ENCODE results near the gene APBA2.

DNA sequence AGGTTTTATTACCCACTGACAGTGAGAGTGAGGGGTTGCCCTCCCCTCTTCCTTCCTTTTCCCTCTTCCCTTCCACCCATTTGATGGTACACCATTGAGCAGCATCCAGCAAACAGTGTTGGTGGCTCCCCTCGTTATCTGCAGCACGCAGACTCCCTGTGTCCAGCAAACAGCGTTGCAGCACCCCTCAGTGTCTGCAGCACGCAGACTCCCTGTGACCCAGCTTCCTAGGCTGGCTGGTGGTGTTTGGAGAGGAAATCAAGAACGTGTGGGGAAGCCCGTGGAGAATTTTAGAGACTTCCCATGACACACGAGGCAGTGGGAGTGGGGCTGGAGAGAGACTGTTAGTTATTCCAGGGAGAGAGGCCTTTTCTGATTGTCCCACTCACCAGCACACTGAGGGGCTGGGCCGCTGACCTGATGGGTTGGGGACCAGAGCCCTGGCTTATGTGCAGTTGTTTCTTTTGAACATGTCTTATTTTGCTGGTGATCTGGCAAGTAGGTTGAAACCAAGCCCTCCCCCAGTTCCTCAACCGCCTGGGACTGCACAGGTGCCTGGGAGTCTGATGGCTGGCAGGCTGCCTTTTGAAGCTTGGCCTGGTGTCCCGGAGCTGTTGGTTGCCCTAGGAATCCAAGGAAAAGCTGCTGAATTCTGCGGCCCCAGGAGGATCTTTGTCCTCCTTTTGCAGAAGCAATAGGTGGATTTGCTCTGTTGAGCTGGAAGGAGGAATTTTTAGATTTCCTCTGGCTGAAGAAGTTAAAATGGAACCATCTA, 19.0 kb downstream of the APBA2 start:
- TF ChIP-seq, protein P1, sequence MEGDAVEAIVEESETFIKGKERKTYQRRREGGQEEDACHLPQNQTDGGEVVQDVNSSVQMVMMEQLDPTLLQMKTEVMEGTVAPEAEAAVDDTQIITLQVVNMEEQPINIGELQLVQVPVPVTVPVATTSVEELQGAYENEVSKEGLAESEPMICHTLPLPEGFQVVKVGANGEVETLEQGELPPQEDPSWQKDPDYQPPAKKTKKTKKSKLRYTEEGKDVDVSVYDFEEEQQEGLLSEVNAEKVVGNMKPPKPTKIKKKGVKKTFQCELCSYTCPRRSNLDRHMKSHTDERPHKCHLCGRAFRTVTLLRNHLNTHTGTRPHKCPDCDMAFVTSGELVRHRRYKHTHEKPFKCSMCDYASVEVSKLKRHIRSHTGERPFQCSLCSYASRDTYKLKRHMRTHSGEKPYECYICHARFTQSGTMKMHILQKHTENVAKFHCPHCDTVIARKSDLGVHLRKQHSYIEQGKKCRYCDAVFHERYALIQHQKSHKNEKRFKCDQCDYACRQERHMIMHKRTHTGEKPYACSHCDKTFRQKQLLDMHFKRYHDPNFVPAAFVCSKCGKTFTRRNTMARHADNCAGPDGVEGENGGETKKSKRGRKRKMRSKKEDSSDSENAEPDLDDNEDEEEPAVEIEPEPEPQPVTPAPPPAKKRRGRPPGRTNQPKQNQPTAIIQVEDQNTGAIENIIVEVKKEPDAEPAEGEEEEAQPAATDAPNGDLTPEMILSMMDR (IDR thresholded peaks at IDR 0.05): no peak
- TF ChIP-seq POLR2AphosphoS5 (IDR thresholded peaks at IDR 0.05): no peak
- TF ChIP-seq POLR2A (IDR thresholded peaks at IDR 0.05): no peak
